GM19467 (cell line): ENCODE data around the gene FBXO42.
"Not testable (repeated sequence)": the region's sequence is repeated elsewhere in the genome, so short reads cannot be mapped to it uniquely, and the experiment has no call there.

ENCODE experiments used
- ATAC-seq: cut with Tn5 transposase; IDR thresholded peaks from one replicate; pipeline ENCODE4 v1.9.1; 2021; ENCODE audit warnings: mild to moderate bottlenecking, moderate library complexity; ENCODE audit not compliant: unreplicated experiment

The FBXO42 gene

DNA sequence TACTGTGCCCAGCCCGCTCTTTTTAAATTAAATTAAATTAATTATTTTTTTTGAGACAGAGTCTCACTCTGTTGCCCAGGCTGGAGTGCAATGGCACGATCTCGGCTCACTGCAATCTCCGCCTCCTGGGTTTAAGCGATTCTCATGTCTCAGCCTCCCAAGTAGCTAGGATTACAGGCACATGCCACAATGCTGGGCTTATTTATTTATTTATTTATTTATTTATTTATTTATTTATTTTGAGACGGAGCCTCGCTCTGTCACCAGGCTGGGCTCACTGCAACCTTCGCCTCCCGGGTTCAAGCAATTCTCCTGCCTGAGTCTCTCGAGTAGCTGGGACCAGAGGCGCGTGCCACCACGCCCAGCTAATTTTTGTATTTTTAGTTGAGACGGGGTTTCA lies 129.6 kb downstream of the FBXO42 start:
- not testable (repeated sequence) for ATAC-seq

DNA sequence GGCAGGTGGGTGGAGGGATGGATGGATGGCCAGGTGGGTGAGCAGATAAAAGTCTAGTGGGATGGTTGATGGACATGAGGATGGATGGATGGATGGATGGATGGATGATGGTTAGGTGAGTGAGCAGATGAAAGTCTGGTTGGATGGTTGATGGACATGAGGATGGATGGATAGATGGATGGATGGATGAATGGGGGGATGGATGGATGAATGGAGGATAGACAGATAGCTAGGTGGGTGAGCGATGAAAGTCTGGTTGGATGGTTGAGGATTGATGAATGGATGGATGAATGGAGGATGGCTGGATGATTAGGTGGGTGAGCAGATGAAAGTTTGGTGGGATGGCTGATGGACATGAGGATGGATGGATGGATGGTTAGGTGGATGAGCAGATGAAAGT lies 130.8 kb downstream of the FBXO42 start:
- no peak for ATAC-seq

DNA sequence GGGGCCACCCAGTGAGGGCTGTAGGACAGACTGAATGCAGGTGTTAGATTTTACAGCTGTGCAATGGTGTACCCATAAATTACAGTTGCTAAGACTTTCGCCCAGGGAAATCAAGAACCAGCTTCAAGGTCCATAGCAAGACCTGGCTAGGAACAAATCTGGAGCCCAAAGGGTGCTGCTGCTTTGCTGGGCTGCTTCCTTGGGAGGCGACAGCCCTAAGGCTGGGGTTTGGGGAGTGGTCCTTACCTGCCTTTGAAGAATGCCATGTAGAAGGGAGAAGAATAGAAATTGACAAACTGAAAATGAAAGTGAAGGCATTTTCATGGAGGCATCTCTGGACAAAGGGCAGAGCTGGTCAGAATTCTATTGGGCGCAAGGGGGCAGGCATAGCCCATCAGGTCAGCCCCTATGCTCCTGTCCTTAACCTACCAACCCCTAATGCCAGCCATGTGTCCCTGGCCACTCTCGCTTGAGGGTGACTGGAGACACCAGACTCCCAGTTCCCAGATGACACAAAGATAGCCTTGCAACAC lies 132.2 kb downstream of the FBXO42 start:
- ATAC-seq: no peak

DNA sequence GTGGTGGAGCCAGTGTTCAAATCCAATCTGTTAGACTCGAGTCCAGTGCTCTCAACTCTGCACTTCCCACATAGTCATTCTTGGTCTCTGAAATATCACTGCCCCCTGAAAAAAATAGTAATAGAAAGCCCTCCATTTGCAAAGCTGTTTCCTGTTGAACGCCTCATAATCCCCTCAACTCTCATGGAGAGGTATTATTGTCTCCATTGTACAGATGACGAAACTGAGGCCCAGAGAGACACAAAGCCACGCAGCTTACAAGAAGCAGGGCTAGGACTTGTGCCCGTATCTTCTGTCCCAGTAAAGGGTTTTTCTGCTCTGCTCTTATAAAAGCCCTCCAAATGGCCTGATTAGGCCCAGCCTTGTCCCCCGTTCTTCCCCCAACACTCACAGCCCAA lies 133.6 kb downstream of the FBXO42 start:
- no peak for ATAC-seq

DNA sequence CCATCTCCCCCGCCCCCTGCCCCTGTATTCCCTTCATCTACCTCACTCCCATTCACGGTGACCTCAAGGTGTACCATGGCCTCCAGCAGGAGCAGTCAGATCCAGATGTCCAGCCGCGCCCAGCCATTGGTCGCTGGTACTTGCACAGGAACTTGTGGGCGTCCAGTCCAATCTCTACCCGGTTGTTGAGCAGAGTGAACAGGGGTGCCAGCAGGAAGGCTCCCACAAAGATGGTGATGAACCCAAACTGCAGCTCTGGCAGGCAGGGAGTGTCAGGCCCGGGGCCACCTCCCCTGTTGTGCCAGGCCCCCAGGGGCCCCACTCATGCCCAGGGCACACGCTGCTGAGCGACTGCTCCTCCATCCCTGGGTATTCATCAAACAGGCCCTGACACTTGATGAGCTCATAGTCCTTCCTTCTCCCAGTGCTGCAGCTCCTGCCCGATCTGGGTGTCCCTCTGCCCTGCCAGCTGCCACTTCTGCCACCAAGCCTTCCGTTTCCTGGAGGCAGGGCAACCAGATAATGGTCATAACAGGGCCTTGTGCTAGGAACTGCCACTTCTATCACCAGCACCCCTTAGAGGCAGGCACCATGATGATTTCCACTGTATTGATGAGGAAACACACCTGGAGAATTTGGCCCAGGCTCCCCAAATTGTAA lies 134.1 kb downstream of the FBXO42 start:
- ATAC-seq: no peak

DNA sequence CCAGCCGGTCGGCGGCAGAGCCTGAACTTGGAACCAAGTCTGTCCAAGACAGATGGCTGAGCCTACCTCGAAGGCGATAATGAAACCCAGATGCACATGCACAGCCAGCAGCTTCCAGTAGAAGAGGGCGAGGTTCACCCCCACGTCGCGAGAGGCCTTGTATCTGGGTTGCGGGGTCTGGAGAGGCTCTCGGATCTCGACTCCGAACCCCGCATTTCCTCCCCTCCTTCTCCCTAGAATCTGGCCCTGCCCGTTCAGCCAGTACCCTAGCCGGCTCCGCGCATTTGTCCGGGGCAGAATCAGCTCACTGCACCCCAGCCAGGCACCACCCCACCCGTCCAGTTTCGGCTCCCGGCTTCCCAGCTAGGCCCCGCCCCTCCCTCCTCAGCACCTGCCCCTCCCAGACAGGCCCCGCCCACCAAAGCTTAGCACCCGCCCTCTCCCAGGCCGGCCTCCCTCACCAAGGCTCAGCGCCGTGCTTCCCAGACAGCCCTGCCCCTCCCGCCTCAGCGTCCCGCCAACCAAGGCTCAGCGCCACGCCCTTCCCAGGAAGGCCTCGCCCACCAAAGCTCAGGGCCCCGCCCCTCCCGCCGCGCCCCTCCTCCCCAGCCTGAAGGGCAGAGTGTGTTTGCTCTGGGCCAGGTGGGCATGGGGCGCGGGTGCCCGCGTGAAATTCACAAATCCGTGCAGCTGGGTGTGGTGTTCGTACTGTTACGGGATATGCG lies 135.1 kb downstream of the FBXO42 start:
- ATAC-seq: peak; percentile 72

DNA sequence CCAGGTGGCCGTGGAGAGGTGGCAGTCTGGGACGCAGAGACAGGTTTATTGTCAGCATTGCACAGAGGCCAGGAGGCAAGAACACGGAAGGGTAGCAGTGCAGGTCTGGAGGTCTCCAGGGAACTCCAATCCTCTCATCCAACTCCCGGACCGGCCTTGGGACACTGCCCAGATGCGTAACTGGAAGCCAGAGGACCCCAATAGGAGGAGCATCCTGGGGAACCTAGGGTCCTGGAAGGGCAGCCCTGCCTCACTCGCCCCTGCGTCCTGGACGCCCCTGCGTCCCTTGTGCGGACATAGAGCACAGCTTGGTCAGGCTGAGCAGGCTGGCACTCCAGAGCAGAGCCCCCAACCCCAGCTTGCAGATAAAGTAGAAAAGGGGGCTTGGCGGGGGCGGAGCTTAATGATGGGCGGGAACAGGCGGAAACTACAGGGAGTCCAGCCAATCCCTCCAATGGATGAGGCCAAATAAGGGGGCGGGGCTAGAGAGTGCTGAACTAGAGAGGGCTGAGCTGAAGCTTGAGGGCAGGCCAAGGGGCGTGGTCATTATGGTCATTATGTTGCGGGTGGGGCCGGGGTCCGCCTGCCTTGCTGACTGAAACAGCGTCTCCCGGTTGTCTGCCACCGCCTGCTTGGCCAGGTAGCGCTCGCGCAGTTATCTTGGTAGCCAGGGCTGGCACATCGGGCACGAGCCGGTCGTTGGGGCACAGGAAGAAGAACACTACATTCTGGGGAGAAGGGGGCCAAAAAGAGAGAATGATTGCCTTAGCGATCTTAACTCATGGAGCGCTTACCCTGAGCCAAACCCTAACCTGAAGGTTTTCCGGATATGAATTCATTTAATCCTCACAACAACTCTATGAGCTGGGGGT lies 136.2 kb downstream of the FBXO42 start:
- no peak for ATAC-seq

DNA sequence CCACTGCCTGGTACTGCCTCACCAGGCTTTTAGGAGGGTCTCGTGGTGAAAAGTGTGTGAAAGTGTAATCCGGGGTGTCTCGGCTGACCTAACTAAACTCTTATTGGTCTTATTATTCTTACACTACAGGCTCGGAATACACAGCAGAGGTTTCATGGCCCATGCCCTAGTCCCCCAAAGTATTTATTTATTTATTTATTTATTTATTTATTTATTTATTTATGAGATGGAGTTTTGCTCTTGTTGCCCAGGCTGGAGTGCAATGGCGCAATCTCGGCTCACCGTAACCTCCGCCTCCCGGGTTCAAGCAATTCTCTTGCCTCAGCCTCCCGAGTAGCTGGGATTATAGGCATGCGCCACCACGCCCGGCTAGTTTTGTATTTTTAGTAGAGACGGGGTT lies 137.0 kb downstream of the FBXO42 start:
- not testable (repeated sequence) for ATAC-seq

DNA sequence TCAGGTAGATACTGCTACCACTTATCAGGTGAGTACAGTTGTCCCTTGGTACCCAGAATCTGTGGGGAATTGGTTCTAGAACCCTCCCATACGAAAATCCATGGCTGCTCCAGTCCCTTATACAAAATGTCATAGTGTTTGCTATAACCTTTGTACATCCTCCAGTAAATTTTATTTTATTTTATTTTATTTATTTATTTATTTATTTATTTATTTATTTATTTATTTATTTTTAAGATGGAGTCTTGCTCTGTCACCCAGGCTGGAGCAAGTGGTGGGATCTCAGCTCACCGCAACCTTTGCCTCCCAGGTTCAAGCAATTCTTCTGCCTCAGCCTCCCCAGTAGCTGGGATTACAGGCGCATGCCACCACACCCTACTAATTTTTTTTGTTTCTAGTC lies 138.7 kb downstream of the FBXO42 start:
- not testable (repeated sequence) for ATAC-seq

DNA sequence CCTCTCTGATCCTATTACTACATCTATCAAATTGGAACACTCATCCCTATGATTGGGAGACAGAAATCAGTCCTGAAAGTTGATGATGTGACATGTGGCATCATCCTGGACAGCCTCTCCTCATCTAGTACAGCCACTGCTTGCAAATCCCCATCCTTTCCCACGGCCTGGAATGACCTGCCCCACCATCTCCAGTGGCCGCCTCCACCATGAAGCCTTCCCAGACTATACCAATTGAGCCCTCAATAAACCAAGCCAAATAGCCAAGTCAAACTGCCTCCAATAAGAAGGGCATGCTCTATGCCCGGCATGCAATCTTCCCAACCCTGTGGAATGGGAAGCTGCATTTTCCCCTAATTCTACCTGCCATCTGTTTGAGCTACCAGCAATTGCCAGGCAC lies 139.3 kb downstream of the FBXO42 start:
- ATAC-seq: no peak

DNA sequence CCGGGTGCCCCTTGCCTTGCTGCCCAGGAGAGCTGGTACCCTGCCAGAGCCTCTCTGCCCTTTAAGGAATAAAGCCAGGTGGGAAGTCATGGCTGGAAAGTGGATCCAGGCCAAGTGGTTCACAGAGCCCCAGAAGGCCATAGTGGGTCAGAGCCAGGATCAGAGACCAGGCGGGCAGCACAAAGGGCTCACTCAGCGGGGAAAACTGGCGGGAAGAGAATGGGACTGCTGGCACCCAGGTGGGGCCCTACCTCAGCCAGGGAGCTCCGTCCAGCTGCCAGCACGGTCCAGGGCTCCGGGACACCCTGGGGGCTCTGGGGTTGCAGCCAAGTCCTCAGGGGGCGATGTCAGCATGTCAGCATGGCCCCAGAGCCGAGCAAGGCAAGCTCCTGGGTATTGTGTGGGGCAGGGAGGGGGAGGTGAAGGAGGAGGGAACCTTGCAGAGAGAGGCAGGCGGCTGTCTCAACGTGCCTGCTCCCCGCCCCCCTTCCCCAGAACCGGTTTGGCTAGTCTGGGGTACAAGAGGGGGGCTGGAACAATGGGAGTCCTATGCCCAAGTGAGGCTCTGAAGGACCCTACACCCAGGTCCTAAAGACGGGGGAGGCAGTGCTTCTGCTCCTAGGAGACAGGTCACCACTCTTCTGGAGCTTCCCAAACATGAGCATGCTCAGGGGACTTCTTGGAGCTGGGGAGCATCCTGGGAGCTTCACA lies 139.9 kb downstream of the FBXO42 start, which contains the start of gene ARHGEF19:
Gene ARHGEF19 (minus strand): TSS at position 402 of the 711 bp plus-strand sequence. CDS start 3,598 bp downstream, outside the sequence.
- ATAC-seq: no peak

DNA sequence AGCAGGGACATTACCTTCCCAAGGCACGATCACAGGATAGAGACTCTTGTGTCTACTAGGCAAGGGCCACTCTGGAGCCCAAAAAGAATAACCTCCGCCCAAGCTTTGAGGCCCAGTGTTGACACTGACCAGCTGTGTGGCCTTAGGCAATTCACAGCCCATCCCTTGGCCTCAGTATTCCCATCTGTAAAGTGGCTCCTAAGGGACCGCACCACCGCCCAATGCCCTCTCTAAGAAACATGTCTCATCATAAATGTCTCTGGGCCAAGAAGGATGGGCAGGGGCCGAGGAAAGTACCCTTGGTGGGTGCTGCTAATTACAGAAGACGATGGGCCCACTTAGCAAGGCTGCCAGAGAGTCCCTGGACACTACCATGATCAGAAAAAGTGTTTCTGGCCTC lies 140.5 kb downstream of the FBXO42 start:
- no peak for ATAC-seq

DNA sequence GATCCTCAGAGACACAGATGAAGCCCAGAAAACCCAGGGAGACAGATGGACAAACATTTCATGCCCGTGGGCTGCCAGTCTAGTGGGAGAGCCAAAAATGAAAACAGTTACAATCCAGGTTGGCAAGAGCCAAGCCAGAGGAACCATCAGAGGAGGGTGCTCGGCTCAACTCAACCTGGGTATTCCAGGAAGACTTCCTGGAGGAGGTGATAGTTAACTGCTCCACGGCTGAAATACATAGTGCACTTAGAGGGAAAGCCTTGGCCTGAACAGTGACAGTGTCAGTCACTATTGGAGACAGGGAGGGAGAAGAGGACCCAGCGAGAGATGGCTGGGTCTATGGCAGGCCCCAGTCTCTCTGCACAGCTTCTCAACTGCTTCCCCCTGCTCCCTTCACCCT lies 141.7 kb downstream of the FBXO42 start:
- ATAC-seq: no peak

DNA sequence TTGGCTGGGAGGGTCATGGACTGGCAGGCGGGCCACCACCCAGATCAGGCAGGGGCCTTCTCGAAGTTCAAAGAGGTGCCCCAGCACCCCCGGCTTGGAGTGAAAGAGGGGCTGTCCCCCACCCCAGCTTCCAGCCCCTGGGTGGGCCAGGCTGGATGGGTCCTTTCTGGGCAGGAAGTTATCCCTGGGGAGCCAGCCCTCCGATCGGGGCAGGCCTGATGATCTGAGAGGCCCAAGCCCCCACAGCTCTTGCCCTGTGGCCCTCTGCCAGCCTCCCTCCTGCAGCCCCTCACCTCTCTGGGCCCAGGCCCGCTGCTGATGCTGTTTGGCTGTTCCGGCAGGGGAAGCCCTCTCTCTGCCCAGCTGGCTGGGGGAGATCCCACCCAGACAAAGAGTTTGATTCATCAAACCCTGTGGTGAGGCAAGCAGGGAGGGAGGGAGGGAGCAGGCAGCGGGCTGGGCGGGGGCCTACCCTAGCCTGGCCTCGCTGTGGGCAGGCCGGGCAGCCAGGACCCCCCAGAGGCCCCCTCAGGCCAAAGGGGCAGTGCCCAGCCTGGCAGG lies 142.4 kb downstream of the FBXO42 start:
- no peak for ATAC-seq

DNA sequence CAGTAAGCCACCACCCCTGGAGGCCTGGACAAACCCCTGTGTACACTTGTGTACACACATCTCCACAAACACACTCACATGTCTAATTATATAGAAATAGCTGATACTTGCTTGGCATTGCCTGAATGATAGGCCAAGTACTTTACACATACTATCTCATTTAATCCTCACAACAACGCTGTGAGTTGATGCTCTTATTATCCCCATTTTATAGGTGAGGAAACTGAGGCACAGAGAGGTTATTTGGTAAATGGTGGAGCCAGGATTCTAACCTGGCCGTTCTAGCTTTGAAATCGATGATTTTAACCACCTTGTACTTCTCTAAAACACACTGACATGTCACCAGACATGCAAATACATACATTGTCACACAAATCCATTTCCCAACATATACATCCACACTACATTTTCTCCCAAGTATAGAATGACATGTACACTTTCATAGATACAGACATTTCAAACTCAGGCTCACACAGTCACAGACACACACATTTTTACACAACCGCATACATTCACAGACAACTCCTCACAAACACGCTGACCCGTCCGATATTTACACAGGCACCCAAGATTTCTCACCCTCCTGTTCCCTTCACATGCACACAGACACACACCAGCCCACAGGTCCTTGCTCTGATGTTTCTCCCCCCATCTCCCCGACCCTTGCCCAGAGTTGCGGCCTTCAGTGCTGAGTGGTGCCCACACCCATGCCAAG lies 143.0 kb downstream of the FBXO42 start:
- no peak for ATAC-seq

DNA sequence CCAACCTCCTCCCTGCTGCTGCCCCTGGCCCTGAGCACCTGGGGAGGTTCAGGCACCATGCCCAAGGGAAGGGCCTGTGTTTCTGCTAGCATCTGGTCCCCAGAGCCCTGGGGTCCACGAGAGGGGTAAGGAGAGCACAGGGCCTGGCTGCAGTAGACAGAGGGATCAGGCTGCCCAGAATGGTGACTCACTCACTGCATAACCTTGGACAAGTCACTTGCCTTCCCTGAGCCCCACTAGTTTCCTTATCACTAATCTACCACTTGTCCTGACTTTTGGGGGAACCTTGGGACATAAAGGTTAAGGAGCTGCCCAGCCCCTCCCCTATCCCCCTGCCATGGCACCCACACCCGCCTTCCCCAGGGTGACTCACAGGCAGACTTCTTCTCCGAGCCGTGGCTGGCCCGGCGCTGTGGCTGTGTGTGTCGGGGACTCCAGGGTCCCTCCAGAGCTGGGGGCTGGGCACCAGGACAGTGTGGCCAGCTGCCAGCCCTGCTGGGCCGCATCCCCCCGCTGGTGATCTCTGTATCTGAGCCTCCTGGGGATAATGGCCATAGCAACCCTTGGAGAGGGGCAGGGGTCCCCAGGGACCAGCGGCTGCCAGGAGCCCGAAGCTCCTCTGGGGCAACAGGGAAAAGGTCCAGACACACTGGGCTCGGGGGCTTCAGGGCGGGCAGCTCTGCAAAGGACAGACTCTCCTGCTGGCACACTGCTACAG lies 143.9 kb downstream of the FBXO42 start:
- ATAC-seq: no peak

DNA sequence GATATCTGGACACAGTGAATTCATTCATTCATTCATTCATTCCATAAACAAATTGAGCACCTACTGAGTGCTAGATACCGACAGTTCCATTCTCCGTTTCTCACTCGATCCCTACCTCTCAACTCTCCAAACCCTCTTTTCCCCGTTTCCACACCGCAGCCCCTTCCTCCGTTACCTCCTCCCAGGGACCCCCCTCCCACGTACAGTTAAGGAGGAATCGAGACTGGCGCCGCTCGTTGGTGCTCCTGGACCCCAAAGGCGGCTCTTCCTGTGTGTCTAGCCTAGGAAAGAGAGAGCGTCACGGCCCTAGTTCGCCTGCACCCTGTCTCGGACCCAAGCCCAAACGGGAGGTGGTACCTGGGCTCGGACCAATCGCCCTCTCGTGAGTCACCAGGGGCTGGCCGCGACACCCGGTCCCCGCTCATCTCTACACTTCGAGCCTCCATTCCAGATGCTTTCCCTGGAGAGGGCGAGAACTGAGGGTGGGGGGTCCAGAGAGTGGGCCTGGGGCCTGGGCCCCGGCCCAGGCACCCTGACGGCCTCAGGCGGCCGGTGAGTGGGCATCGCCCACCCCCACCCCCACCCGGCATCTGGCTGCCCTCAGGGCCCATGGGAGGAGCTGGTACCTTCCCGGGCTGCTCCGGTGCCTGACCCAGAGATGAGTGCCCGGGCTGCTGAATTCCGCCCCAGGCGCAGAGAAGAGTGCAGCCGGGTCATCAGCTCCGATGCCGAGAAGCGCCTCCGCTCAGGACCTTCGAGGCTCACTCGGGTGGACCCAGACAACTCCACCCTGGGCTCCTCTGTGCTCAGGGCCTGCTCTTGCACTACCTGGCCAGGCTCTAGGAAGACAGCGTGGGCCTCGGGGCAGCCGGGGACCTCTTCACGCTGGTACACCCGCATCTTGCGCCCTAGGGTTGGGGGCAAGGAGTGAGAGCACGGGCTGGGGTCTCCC lies 144.7 kb downstream of the FBXO42 start:
- no peak for ATAC-seq
